Caco-2 (cell line): ENCODE data around the gene SPOCK1. TPM values are rescaled to one million over a fixed set of nuclear protein-coding genes. Genes with fewer than 3 reads are reported as not detected.

ENCODE experiments used
- BruUV-seq: library from RNA; stranded (reverse); fragments of 400-500 nt; replicated peaks from 2 replicates; lab custom pipeline; 2021; lab: Mats Ljungman, UMichigan
- CTCF ChIA-PET: fragments of 300-600 bp; sonication (Branson Sonifier 250); formaldehyde crosslinking; loops from one replicate; lab custom pipeline; 2022; ENCODE audit warnings: antibody characterized with exemption; lab: Charles Lee
- POLR2A ChIA-PET: fragments of 300-600 bp; sonication (Branson Sonifier 250); formaldehyde crosslinking; loops from one replicate; lab custom pipeline; 2022; ENCODE audit warnings: antibody characterized with exemption; lab: Charles Lee
- DNase-seq, 2 experiments: peaks; one replicate each; pipeline versions ENCODE4 v3.0.0 to v3.0.0-alpha.2; 2020 to 2022
- H3K27me3 ChIP-seq: replicated peaks from 2 replicates; pipeline ENCODE4 v1.6.0; 2011; ENCODE audit warnings: low read length; ENCODE audit not compliant: control insufficient read depth, insufficient read depth
- H3K36me3 ChIP-seq: 2 replicates; pipeline ENCODE4 v1.5.1; 2011; ENCODE audit warnings: low read length; ENCODE audit not compliant: control insufficient read depth, insufficient read depth
- H3K4me1 ChIP-seq: fragments of 250-450 bp; sonication (Bioruptor Pico); 2 replicates; pipeline ENCODE4 v1.5.1; 2020; ENCODE audit warnings: mild to moderate bottlenecking
- H3K4me3 ChIP-seq: 2 replicates; pipeline ENCODE4 v1.5.1; 2011; ENCODE audit warnings: low read depth, mild to moderate bottlenecking, control low read depth, low read length
- H3K9me3 ChIP-seq: fragments of 250-450 bp; sonication (Bioruptor Pico); 2 replicates; pipeline ENCODE4 v1.5.1; 2020; ENCODE audit warnings: mild to moderate bottlenecking, moderate library complexity
- H3K27ac Mint-ChIP-seq: one replicate; pipeline ENCODE4 v1.8.0; 2022; ENCODE audit warnings: mixed read lengths; ENCODE audit not compliant: unreplicated experiment
- H3K27me3 Mint-ChIP-seq: one replicate; pipeline ENCODE4 v1.8.0; 2022; ENCODE audit warnings: mixed read lengths; ENCODE audit not compliant: insufficient read depth, unreplicated experiment
- H3K36me3 Mint-ChIP-seq: one replicate; pipeline ENCODE4 v1.8.0; 2022; ENCODE audit warnings: mild to moderate bottlenecking, mixed read lengths; ENCODE audit not compliant: insufficient read depth, unreplicated experiment
- H3K4me1 Mint-ChIP-seq: one replicate; pipeline ENCODE4 v1.8.0; 2022; ENCODE audit warnings: low read depth, mixed read lengths; ENCODE audit not compliant: unreplicated experiment
- H3K4me3 Mint-ChIP-seq: one replicate; pipeline ENCODE4 v1.8.0; 2022; ENCODE audit warnings: mild to moderate bottlenecking, moderate library complexity, mixed read lengths; ENCODE audit not compliant: unreplicated experiment
- H3K9me3 Mint-ChIP-seq: one replicate; pipeline ENCODE4 v1.8.0; 2022; ENCODE audit warnings: mixed read lengths; ENCODE audit not compliant: unreplicated experiment
- CTCF ChIP-seq, 2 experiments: fragments of 200-600 bp in 1 of 2; IDR thresholded peaks; 1 replicate in 1 of 2; 2 replicates in 1 of 2; pipeline versions ENCODE4 v1.5.1 to v1.8.0; 2011 to 2022; ENCODE audit warnings: antibody characterized with exemption in 1 of 2, control low read depth in 1 of 2, inconsistent platforms in 1 of 2, low read depth in 1 of 2, low read length in 1 of 2, mild to moderate bottlenecking in 1 of 2, moderate library complexity in 1 of 2; ENCODE audit not compliant: insufficient read depth in 1 of 2, severe bottlenecking in 1 of 2, unreplicated experiment in 1 of 2
- intact Hi-C: fragments of 100-400 bp; cut with micrococcal nuclease; formaldehyde crosslinking; loops from one replicate; pipeline ENCODE4 v1.10.0; 2022; ENCODE audit not compliant: unreplicated experiment
- total RNA-seq: library from RNA; stranded (reverse); gene quantifications from 2 replicates; pipeline ENCODE4 v1.2.3, GENCODE V29; 2022

Gene SPOCK1
- total RNA-seq, 1 experiment from 2014 or later, result not detected

- DNase-seq, result no peak
- no peaks in the 10 kb centered on the region for H3K36me3 ChIP-seq
- no peaks in the 10 kb centered on the region for H3K9me3 ChIP-seq
- Mint-ChIP-seq H3K9me3 (peaks cover 9% of the 10 kb centered on the region), H3K27ac (no peak overlapping the region), H3K4me1 (no peaks in the 10 kb centered on the region), H3K4me3 (no peak overlapping the region), H3K27me3 (peaks cover 4% of the 10 kb centered on the region), H3K36me3 (no peaks in the 10 kb centered on the region)
- H3K4me1 ChIP-seq, result no peaks in the 10 kb centered on the region
- no TSS peak for BruUV-seq
- POLR2A ChIA-PET, result no interaction called here
- no peak overlapping the region for H3K4me3 ChIP-seq
- CTCF ChIA-PET, result no interaction called here
- intact Hi-C loops, result no loop called here
- TF ChIP-seq CTCF (IDR thresholded peaks at IDR 0.05; ENCODE audit: insufficient read depth in 1 of 2, low read depth in 1 of 2, low read length in 1 of 2, severe bottlenecking in 1 of 2, unreplicated experiment in 1 of 2), result no peak
- H3K27me3 ChIP-seq, result no peaks in the 10 kb centered on the region
These were observed 458.3 kb downstream of the SPOCK1 start for GRCh38 chr5:137040641-137041340.

GRCh38 chr5:137040024-137040423, 459.1 kb downstream of the SPOCK1 start:
- peaks cover 4% of the 10 kb centered on the region for H3K27me3 Mint-ChIP-seq
- no peaks in the 10 kb centered on the region for H3K27me3 ChIP-seq
- no peak overlapping the region for H3K4me3 ChIP-seq
- no peaks in the 10 kb centered on the region for H3K36me3 Mint-ChIP-seq
- no peaks in the 10 kb centered on the region for H3K4me1 Mint-ChIP-seq
- no peak overlapping the region for H3K27ac Mint-ChIP-seq
- ChIA-PET CTCF (no interaction called here), POLR2A (no interaction called here)
- H3K9me3 ChIP-seq, result no peaks in the 10 kb centered on the region
- no peak for TF ChIP-seq CTCF (IDR thresholded peaks at IDR 0.05; ENCODE audit: insufficient read depth in 1 of 2, low read depth in 1 of 2, low read length in 1 of 2, severe bottlenecking in 1 of 2, unreplicated experiment in 1 of 2)
- intact Hi-C loops, result no loop called here
- H3K4me1 ChIP-seq, result no peaks in the 10 kb centered on the region
- H3K4me3 Mint-ChIP-seq, result no peak overlapping the region
- H3K9me3 Mint-ChIP-seq, result peaks cover 9% of the 10 kb centered on the region
- no TSS peak for BruUV-seq
- DNase-seq, result no peak
- H3K36me3 ChIP-seq, result no peaks in the 10 kb centered on the region

DNA sequence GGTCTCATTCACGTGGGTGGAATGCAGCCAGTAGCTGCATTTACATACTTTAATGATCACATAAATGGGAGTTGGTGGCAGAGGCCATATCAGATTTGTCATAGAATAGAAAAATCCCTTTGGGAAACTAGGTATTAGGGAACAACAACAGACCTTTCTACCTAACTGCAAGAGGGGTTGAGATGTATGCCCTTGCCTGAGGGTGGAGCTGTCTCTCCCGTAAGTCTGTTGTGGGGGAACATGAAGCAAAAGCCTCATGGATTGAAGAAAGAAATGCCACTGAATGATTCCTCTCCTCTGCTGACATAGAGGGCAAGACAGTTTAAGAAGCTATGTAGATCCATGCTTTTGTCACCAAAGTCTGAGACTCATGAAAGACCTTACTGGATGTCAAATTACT, 461.3 kb downstream of the SPOCK1 start:
- Histone ChIP-seq H3K27me3 (peaks cover 3% of the 10 kb centered on the region), H3K4me1 (no peaks in the 10 kb centered on the region), H3K4me3 (no peak overlapping the region), H3K9me3 (no peaks in the 10 kb centered on the region), H3K36me3 (no peaks in the 10 kb centered on the region)
- no TSS peak for BruUV-seq
- Mint-ChIP-seq H3K4me1 (no peaks in the 10 kb centered on the region), H3K9me3 (no peaks in the 10 kb centered on the region), H3K36me3 (no peaks in the 10 kb centered on the region), H3K4me3 (no peak overlapping the region), H3K27ac (no peak overlapping the region), H3K27me3 (peaks cover 6% of the 10 kb centered on the region)
- DNase-seq, result no peak
- CTCF ChIA-PET, result no interaction called here
- no peak for TF ChIP-seq CTCF (IDR thresholded peaks at IDR 0.05; ENCODE audit: insufficient read depth in 1 of 2, low read depth in 1 of 2, low read length in 1 of 2, severe bottlenecking in 1 of 2, unreplicated experiment in 1 of 2)
- intact Hi-C loops, result no loop called here
- POLR2A ChIA-PET, result no interaction called here
